Uterus (tissue), 4 donors: ENCODE data around the gene HCK. TPM values are rescaled to one million over a fixed set of nuclear protein-coding genes. Genes with fewer than 3 reads are reported as not detected.

Experiments used
- DNase-seq, 2 donors: peaks; one replicate each; pipeline ENCODE4 v3.0.0-alpha.2; 2019 to 2020
- H3K27ac ChIP-seq, 2 donors: fragments of 200-600 bp; sonication (generic); 1 replicate in 1 of 2; 2 replicates in 1 of 2; pipeline ENCODE4 v1.5.1; 2016 to 2018
- H3K27me3 ChIP-seq, 2 donors: fragments of 200-600 bp; sonication (generic); one replicate each; pipeline ENCODE4 v1.5.1; 2018 to 2019; ENCODE audit warnings: control low read depth in 1 of 2
- H3K36me3 ChIP-seq, 2 donors: fragments of 200-600 bp; sonication (generic); one replicate each; pipeline ENCODE4 v1.5.1; 2019; ENCODE audit warnings: control low read depth in 1 of 2
- H3K4me1 ChIP-seq, 2 donors: fragments of 200-600 bp; sonication (generic); one replicate each; pipeline ENCODE4 v1.5.1; 2018 to 2019; ENCODE audit warnings: control low read depth in 1 of 2
- H3K4me3 ChIP-seq, 2 donors: fragments of 200-600 bp; sonication (generic); 1 replicate in 1 of 2; 2 replicates in 1 of 2; pipeline ENCODE4 v1.5.1; 2018 to 2019; ENCODE audit warnings: mild to moderate bottlenecking in 1 of 2
- H3K9me3 ChIP-seq, 2 donors: fragments of 200-600 bp; sonication (generic); one replicate each; pipeline ENCODE4 v1.5.1; 2019; ENCODE audit warnings: control low read depth in 1 of 2
- CTCF ChIP-seq, 4 experiments: fragments of 200-600 bp in 2 of 4; fragments of 450-650 bp in 2 of 4; sonication (generic) in 2 of 4; IDR thresholded peaks; one replicate each; pipeline ENCODE4 v1.5.1; 2016 to 2019; ENCODE audit warnings: antibody characterized with exemption in 4 of 4, mild to moderate bottlenecking in 2 of 4, moderate library complexity in 1 of 4
- POLR2A ChIP-seq, 2 donors: fragments of 450-650 bp; IDR thresholded peaks; one replicate each; pipeline ENCODE4 v1.6.1; 2016; ENCODE audit warnings: antibody characterized with exemption in 2 of 2, mild to moderate bottlenecking in 1 of 2, moderate library complexity in 1 of 2
- intact Hi-C: fragments of 100-400 bp; cut with DNase I; formaldehyde crosslinking; loops from one replicate; pipeline ENCODE4 v1.15.1; 2023; ENCODE audit warnings: low total_unique reads
- total RNA-seq, 4 donors: library from RNA; depleted of rRNA in 3 of 4; stranded (reverse); fragments of >200 nt in 3 of 4; gene quantifications; one replicate each; pipeline versions ENCODE4 v1.1.0 to v1.2.4, GENCODE V29; 2014 to 2023
- donor health status: DM: yes; HTN: yes; CAD: no.

The HCK gene
- total RNA-seq, 4 donors from 2014 or later = 1.3 to 7.0 (median 4.1) TPM

GRCh38 chr20:32052778-32053362 lies 828 bp downstream of the HCK start:
- TF ChIP-seq POLR2A (IDR thresholded peaks at IDR 0.05) (no peak), CTCF (IDR thresholded peaks at IDR 0.05) (no peak)
- no peak for DNase-seq
- Histone ChIP-seq H3K4me1 (peaks cover 0 to 6% of the 10 kb centered on the region in 2 donors), H3K9me3 (no peaks in the 10 kb centered on the region), H3K27me3 (peaks cover 9 to 19% of the 10 kb centered on the region in 2 donors), H3K4me3 (no peak overlapping the region), H3K27ac (no peak overlapping the region), H3K36me3 (no peaks in the 10 kb centered on the region)
- intact Hi-C loops = no loop called here

GRCh38 chr20:32053648-32054047 lies 1.6 kb downstream of the HCK start:
- H3K4me1 ChIP-seq = peaks cover 0 to 6% of the 10 kb centered on the region in 2 donors
- no peak overlapping the region for H3K27ac ChIP-seq
- H3K9me3 ChIP-seq = no peaks in the 10 kb centered on the region
- H3K36me3 ChIP-seq = no peaks in the 10 kb centered on the region
- intact Hi-C loops = no loop called here
- TF ChIP-seq CTCF (IDR thresholded peaks at IDR 0.05) (no peak), POLR2A (IDR thresholded peaks at IDR 0.05) (no peak)
- H3K4me3 ChIP-seq = no peak overlapping the region
- DNase-seq = no peak
- H3K27me3 ChIP-seq = peaks cover 9 to 19% of the 10 kb centered on the region in 2 donors

GRCh38 chr20:32056708-32057483 lies 4.9 kb downstream of the HCK start:
- TF ChIP-seq POLR2A (IDR thresholded peaks at IDR 0.05) (no peak), CTCF (IDR thresholded peaks at IDR 0.05) (no peak)
- Histone ChIP-seq H3K27ac (no peak overlapping the region), H3K4me3 (no peak overlapping the region), H3K36me3 (no peaks in the 10 kb centered on the region), H3K4me1 (peaks cover 0 to 6% of the 10 kb centered on the region in 2 donors), H3K9me3 (no peaks in the 10 kb centered on the region), H3K27me3 (peaks cover 9 to 14% of the 10 kb centered on the region in 2 donors)
- intact Hi-C loops = no loop called here
- no peak for DNase-seq

GRCh38 chr20:32057656-32058184 lies 5.7 kb downstream of the HCK start:
- Histone ChIP-seq H3K4me3 (no peak overlapping the region), H3K27ac (no peak overlapping the region), H3K4me1 (no peaks in the 10 kb centered on the region), H3K27me3 (peaks cover 1 to 6% of the 10 kb centered on the region in 2 donors), H3K36me3 (no peaks in the 10 kb centered on the region), H3K9me3 (no peaks in the 10 kb centered on the region)
- TF ChIP-seq POLR2A (IDR thresholded peaks at IDR 0.05) (no peak), CTCF (IDR thresholded peaks at IDR 0.05) (no peak)
- no peak for DNase-seq
- intact Hi-C loops = no loop called here

GRCh38 chr20:32059189-32059588 lies 7.1 kb downstream of the HCK start:
- intact Hi-C loops = no loop called here
- Histone ChIP-seq H3K9me3 (no peaks in the 10 kb centered on the region), H3K4me3 (no peak overlapping the region), H3K27ac (no peak overlapping the region), H3K4me1 (no peaks in the 10 kb centered on the region), H3K36me3 (no peaks in the 10 kb centered on the region), H3K27me3 (no peaks in the 10 kb centered on the region)
- no peak for TF ChIP-seq CTCF (IDR thresholded peaks at IDR 0.05)
- no peak for TF ChIP-seq POLR2A (IDR thresholded peaks at IDR 0.05)
- DNase-seq = no peak
